ENCODE data around the gene CROCC2. TPM values are rescaled to one million over a fixed set of nuclear protein-coding genes. Genes with fewer than 3 reads are reported as not detected.
A peak's percentile ranks its signal among the peaks of the same experiment; 100 is the strongest.

CROCC2 gene
- total and polyA plus RNA-seq, 8 donors, result 0.03 to 4.9 TPM; not detected in 6

DNA sequence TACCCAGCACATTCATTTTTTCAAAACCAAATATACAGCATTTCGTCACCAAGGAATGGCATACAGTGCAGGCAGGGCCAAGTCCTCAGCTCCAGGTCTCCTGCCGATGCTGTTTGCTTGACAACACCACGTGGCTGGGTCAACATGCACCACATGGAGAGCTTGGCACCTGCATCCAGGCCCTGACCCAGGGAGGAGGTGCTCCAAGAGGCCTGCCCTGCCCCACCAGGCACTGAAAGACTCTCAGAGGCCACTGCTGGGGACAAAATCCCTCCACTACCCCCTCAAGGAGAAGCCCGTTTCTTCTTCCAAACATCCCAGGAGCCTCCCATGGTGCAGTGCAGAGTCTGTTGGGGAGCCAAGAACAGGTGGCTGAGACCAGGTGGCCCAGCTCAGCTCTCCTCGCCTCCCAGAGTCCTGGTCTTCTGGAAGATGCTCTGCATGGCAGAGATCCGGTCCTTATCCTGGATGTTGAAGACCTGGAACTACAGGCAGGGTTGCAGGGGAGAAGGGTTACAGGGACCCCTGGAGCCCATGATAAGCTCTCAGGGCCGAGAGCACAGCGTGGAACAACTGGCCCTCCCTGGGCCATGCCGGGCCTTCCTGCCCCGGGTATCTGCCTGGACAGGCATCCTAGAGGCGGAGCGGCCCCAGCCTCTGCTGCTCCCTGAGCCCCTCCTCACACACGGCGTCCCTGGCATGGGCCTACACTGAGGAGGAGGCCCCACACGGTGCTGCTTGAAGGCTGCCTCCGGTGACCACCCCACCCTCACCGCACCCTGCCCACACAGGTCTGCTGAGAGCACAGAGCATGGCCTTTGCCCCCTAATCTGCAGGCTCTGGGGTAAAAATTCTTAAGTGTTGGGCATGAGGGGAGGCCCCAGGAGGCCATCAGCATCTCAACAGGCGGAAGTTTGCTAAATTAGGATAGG lies 19.2 kb upstream of the CROCC2 start:
- Histone ChIP-seq H3K9me3 (no peaks in the 10 kb centered on the region), H3K27ac (no peak overlapping the region), H3K4me1 (no peaks in the 10 kb centered on the region), H3K4me3 (no peak overlapping the region), H3K36me3 (no peaks in the 10 kb centered on the region), H3K27me3 (no peaks in the 10 kb centered on the region)
- TF ChIP-seq POLR2A (IDR thresholded peaks at IDR 0.05), result no peak
- no peak for TF ChIP-seq POLR2AphosphoS5 (IDR thresholded peaks at IDR 0.05)
- TF ChIP-seq, protein P1, sequence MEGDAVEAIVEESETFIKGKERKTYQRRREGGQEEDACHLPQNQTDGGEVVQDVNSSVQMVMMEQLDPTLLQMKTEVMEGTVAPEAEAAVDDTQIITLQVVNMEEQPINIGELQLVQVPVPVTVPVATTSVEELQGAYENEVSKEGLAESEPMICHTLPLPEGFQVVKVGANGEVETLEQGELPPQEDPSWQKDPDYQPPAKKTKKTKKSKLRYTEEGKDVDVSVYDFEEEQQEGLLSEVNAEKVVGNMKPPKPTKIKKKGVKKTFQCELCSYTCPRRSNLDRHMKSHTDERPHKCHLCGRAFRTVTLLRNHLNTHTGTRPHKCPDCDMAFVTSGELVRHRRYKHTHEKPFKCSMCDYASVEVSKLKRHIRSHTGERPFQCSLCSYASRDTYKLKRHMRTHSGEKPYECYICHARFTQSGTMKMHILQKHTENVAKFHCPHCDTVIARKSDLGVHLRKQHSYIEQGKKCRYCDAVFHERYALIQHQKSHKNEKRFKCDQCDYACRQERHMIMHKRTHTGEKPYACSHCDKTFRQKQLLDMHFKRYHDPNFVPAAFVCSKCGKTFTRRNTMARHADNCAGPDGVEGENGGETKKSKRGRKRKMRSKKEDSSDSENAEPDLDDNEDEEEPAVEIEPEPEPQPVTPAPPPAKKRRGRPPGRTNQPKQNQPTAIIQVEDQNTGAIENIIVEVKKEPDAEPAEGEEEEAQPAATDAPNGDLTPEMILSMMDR (IDR thresholded peaks at IDR 0.05), result no peak
- TF ChIP-seq EP300 (IDR thresholded peaks at IDR 0.05), result no peak
- DNase-seq, result peak; percentile 5 to 73
- intact Hi-C loops (cut with DNase I; ENCODE audit: low total_unique reads), result no loop called here
- WGBS, 5 donors, result 74 to 80% (median 75%) methylated on average over 12 to 18 of the region's 18 CpGs

DNA sequence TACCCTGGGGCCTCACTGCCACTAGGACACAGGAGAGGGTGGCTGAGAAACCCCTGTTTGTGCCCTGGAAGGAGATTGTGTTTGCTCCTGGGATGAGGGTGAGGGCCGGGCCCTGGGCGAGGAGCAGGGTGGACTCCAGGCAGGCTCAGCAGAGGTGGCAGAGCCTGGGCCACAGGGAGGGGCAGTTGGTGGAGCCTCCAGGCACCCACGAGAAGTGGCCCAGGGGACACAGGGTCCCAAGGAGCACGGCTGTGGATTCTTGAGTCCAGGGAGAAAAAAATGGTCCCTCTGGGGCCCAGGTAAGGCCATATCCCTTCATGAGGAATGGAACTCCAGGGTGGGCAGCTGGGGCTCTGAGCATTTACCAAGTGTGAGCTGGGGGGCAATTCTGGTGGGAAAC lies 18.5 kb upstream of the CROCC2 start:
- no peaks in the 10 kb centered on the region for H3K9me3 ChIP-seq
- 68 to 83% (median 83%) methylated on average over 4 of the region's 4 CpGs for WGBS, 5 donors
- H3K36me3 ChIP-seq, result no peaks in the 10 kb centered on the region
- intact Hi-C loops (cut with DNase I; ENCODE audit: low total_unique reads), result no loop called here
- no peaks in the 10 kb centered on the region for H3K27me3 ChIP-seq
- no peaks in the 10 kb centered on the region for H3K4me1 ChIP-seq
- no peak overlapping the region for H3K27ac ChIP-seq
- H3K4me3 ChIP-seq, result no peak overlapping the region
- TF ChIP-seq, protein P1 (IDR thresholded peaks at IDR 0.05), result no peak
- TF ChIP-seq EP300 (IDR thresholded peaks at IDR 0.05) (no peak), POLR2AphosphoS5 (IDR thresholded peaks at IDR 0.05) (no peak), POLR2A (IDR thresholded peaks at IDR 0.05) (no peak)
- DNase-seq, result no peak

DNA sequence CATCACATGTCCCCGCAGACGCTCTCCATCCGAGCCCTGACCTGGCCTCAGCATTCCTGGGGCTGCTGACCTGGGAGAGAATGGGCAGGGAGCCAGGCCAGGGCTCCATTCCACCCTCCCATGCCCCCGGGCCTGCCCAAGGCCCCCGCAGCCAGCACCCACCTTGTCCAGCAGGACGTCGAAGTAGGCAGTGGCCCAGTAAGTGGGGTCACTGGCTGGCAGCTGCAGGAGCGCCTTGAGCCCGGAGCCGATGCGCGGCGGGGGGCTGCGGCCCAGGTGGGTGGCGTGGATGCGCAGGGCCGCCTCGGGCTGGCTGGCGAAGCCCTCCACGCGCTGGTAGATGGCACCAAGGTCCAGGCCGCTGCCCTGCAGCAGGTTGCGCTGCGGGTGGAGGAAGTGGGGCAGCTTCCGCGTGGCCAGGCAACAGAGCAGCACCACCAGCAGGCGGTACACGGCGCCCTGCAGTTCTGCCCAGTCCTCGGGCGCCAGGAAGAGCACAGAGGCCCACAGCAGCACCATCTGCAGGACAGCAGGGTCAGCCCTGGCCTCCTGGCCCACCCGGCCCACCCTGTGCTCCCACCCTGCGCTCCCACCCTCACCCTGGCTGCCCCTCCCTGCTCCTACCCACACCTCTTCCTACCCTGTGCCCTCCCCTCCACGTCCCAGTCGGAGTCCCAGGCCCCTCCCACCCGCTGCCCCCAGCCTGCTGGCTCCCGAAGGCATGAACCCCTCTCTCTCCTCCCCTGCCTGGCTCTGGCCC lies 17.8 kb upstream of the CROCC2 start:
- Histone ChIP-seq H3K36me3 (no peaks in the 10 kb centered on the region), H3K27ac (no peak overlapping the region), H3K9me3 (no peaks in the 10 kb centered on the region), H3K27me3 (no peaks in the 10 kb centered on the region), H3K4me3 (no peak overlapping the region), H3K4me1 (peaks cover 0 to 5% (median 2%) of the 10 kb centered on the region in 4 donors)
- no peak for TF ChIP-seq POLR2AphosphoS5 (IDR thresholded peaks at IDR 0.05)
- TF ChIP-seq, protein P1 (IDR thresholded peaks at IDR 0.05), result no peak
- TF ChIP-seq EP300 (IDR thresholded peaks at IDR 0.05), result no peak
- no peak for TF ChIP-seq POLR2A (IDR thresholded peaks at IDR 0.05)
- intact Hi-C loops (cut with DNase I; ENCODE audit: low total_unique reads), result no loop called here
- no peak for DNase-seq
- 87 to 95% (median 92%) methylated on average over 13 to 37 of the region's 37 CpGs for WGBS, 5 donors

DNA sequence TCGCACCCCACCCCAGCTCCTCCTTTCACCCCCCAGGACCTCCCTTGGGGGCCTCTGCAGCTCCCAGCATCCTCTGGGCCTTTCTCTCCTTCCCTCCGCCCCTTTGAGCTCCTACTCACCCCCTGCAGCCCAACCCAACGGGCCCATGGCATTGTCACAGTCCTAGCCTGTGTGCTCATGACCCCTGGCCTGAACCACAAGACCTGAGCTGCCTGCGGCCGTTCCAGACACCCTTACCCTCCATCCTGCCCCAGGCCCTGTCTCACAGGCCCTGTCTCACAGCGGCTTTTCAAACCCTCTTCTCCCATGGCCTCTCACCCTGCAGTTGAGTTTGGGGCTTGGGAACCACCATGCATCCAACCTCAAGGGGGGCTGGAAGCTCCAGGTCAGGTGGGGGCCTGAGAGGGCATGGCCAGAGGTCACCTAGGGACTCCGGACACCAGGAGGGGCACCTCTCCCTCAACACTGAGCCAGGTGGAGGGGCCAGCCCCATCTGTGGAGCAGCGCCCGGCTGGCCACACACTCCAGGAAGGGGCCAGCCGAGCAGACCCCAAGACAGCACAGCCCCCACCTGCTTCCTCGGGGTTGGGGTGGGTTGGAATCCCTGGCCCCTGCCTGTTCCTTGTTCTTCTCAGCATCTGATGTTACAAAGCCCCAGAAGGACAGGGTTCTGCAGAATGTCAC lies 17.1 kb upstream of the CROCC2 start:
- WGBS, 5 donors, result 80 to 93% (median 85%) methylated on average over 10 to 11 of the region's 11 CpGs
- no peaks in the 10 kb centered on the region for H3K9me3 ChIP-seq
- no peaks in the 10 kb centered on the region for H3K36me3 ChIP-seq
- H3K4me3 ChIP-seq, result no peak overlapping the region
- no peaks in the 10 kb centered on the region for H3K27me3 ChIP-seq
- TF ChIP-seq EP300 (IDR thresholded peaks at IDR 0.05) (no peak), POLR2AphosphoS5 (IDR thresholded peaks at IDR 0.05) (no peak), POLR2A (IDR thresholded peaks at IDR 0.05) (no peak)
- TF ChIP-seq, protein P1 (IDR thresholded peaks at IDR 0.05), result no peak
- no peak for DNase-seq
- intact Hi-C loops (cut with DNase I; ENCODE audit: low total_unique reads), result no loop called here
- H3K27ac ChIP-seq, result no peak overlapping the region
- H3K4me1 ChIP-seq, result peaks cover 0 to 12% (median 6%) of the 10 kb centered on the region in 4 donors
